Measurements from ENCODE around the gene ELOVL7.
"Not testable (repeated sequence)": the region's sequence is repeated elsewhere in the genome, so short reads cannot be mapped to it uniquely, and the experiment has no call there.

The ELOVL7 gene

DNA sequence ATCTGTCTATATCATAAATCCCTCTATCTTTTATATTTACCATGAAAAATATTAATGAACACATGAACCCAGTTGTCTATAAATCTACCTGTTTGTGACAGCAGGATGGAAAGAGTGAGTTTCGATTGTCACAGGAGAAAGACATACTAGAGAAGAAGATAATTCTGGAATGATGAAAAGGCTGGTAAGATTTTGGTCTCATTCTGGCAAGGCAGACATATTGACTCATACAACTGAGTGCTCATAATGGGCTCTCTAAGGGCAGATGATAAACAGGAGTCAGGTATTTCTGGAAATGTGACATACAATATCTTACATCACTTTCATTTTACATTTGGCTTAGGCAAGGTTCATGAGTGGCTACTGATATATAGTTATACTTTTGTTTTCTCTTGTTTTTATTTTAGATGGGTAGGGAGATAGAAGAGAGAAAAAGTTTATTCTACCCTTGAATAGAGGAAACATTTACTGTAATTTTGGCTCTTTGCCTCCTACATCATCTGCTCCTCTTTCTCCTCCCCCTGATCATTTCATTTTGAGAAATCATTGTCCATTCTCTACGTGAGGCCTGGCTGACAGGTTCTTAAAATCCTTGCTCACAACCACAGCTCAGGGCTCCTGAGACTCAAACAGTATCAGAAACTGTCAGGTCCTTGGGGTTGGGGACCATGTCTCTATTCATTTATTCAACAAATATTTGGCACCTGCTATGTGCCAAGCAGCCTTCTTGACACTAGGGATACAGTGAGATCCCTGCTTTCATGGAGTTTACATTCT lies 14.4 kb downstream of the ELOVL7 start:
- no peak for DNase-seq

DNA sequence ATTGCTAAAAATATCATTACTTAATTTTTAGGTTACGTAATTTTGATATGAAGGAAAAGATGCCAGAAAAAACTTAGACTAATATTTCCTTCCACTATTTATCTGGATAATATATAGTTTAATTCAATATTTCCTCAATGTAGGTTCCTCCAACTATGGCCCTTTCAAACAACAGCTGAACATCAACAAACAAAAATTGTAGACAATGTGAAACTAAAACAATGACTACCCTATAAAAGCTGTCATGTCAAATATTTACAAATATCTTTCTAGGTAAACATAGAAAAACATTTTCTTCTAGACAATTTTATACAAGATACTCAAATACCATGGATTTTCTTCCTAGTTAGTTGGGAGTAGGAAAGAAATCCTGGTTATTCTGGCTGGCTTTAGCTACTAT lies 16.9 kb downstream of the ELOVL7 start:
- no peak for DNase-seq

DNA sequence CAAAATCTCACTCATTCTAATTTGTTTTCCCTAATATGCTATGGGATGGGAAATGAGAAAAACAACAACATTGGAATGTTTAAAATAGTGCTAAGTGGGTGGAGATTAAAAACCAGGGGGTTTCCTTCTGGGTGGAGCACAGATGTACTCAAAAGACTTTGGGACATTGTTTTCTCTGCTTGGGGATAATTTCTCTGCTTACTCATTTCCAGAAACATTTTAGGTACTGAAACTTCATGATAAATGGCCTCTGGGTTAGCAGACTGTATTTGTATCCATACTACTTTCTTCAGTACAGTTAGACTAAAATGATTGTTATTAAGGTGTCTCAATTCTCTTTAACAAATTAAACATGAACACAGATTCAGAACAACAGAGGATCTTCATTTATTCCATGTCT lies 17.4 kb downstream of the ELOVL7 start:
- DNase-seq, result no peak

DNA sequence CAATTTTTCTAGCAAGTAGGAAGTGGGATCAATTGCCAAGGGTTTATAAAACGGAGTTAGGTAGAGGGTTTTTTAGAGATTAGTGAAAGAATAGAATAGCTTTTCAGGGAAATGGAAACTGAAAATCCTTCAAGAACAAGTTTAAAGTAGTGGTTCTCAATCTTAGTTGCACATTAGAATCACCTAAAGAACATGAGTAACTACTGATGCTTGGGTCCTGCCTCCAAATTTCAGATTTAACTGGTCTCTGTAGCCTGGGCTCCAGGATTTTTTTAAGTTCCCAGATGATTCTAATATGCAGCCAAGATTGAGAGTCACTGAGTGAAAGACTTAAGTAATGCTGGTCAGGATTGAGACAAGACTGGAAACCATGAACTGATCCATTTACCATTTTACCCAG lies 20.5 kb downstream of the ELOVL7 start:
- no peak for DNase-seq

DNA sequence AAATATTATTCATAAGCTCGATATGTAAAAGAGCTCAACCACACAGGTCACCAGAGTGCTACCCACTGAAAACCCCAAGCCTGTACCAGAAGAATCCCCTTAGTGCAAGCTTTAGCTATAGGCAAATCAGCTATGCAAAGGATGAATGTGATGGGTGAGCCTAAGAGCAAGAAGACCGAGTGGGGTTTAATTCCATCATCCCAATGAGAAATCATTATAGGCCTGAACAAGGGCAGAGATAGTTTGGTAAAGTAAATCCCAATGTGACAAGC lies 21.8 kb downstream of the ELOVL7 start:
- no peak for DNase-seq

DNA sequence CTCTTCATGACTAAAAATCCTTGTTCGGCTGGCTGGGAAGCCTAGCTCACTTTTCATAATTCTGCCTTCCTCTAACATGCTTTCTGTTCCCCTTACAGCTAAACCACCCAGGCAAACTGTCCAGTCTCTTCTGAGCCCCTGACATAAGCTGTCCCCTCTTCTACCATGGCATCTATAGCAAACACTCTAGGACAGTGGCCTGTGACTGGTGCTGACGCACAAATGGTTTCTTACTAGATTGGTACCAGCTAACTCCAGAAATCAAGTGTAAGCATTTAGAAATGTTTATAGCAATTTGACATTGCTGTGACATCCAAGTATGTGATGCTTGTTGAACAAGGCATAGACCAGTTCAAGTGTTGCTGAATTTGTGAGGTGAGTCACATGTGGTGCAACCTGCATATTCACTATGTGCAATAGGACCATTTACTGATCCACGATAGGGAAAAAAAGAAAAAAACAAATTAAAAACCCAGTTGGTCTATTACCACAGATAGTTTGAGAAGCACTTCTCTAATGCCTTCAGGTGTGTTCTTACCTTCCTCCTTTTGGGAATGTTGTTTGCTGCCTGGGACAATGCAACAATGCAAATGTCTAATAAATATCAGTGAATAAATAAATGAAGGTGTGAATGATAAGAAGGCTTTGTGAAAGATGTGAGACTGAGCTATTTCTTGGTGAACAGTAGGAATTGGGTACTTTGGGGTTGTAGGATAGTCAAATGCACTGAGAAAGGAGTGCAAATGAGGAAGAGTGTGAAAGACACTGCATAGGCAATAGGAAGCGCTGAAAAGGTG lies 22.4 kb downstream of the ELOVL7 start:
- no peak for DNase-seq

DNA sequence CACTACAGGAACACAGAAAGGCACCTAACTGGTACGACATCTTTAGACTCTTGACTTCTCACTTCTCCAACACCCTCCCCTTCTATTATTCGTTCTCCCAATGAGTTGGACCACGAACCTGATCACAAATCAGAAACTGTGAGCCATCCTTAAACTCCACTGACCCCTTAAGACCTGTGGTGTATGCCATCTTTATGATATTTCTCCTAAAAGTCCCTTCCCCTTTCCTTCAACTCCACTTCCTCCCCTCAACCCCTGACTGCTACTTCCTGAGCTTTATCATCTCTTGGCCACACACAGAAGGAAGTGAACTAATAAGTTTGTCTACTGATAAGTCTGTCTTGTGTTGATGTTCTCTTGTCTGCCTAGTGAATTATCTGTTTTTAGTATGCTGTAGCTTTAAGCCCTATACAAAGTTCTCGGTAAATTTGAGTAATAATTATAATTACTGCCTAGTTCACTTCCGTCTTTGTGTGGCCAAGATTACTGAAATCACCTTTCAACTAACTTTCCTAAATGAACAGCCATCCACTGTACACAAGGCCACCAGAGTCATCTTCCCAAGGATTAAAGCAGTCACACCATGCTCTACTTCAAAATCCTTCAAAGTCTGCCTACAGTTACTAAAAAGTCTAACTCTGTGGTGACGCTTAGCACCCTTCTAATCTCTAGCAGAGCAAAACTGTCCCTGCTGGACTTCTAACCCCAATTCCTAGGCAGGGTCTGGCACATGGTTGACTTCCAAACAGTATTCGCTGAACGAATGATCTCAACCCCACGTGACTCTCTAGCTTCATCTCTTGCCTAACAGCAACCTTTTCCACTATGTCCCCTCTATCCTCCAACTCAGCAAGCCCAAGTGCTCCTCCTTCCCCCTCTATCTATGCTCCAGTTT lies 23.2 kb downstream of the ELOVL7 start:
- DNase-seq, result no peak

DNA sequence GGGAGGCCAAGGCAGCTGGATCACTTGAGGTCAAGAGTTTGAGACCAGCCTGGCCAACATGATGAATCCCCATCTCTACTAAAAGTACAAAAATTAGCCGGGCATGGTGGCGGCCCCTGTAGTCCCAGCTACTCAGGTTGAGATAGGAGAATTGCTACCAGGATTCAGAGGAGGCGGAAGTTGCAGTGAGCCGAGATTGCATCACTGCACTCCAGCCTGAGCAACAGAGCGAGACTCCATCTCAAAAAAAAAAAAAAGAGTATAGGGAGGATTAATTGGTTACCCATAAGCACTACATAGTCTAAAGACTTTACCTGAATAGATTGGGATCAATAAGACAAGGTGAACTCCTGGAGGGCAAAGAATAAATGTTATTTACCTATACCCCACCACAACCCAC lies 27.9 kb downstream of the ELOVL7 start:
- not testable (repeated sequence) for DNase-seq

DNA sequence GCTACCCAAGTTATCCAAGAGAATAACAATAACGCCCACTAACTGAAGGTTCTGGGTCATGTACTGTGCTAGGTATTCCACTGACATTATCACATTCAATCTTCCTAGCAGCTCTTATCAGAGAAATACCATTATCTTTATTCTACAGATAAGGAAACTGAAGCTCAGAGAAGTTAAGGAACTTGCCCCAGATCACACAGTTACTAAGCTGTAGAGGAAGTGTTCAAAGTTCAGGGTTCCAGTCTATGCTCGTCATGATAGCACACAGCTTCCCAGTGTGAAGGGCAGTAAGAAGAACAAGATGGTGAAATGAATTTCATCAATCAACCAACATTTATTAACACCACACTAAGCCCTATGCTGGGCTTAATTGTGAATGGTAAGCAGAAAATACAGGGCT lies 29.6 kb downstream of the ELOVL7 start:
- no peak for DNase-seq

DNA sequence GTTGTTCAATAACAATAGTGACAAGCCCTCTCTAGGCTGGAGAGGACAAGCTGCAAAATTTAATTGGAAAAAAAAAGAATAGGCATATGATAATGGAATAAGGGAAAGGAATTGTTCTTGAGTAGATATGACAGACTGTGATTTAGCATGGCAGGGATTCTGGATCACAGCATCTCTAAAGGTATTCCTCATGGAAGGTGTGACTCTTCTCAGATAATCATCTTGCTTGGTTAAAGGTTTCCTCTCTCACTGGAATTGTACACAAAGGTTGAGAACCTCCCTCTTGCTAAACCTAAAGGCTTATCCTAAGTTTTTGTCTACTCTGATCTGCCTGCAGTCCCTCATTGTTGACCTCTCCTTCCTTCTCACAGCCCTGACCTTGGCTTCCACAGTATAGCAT lies 31.6 kb downstream of the ELOVL7 start:
- DNase-seq, result no peak

DNA sequence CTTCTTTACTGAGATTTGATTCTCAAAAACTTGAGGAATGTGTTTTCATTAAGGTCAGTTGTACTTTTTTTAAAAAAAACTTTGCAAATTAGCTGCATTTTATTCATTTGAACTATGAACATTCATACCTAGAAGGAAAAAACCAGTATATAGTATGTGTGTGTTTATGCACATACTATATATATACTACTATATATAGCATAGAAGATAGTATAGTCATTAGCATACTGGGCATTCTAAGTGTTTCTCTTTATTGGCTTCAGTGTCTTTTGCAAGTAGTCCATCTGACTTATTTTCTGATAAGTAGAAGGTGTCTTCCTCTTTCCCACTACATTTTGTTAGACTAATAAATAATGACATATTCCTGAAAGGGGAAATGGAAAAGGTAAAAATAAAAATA lies 33.0 kb downstream of the ELOVL7 start:
- DNase-seq, result no peak

DNA sequence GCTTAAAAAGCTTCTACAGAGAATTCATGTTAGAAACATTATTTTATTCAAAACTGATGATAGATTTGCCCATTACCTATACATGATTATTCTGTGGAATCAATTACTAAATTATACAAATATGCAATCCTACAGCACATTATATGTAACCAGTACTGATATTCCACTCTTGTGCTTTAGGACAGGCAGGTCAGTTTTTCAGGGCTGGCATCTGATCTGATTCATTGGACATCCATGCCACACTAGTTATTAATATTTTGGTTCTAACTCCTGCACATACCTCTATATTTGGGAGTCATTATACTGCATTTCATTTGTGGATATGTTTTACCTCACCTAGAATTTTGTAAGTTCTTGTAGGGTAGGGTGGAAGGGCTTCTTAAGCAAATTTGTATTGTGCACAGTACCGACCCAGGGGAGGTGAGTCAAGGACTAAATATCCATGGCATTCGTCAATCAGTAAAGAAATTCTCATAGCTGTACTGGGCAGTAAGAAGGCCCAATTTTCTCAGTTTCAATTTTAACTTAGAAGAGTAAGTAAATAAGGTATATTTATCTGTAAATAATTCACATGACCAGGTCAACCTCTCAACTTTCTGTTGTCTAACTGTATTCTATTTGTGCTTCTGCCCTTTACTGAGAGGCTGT lies 33.5 kb downstream of the ELOVL7 start:
- DNase-seq, result no peak

DNA sequence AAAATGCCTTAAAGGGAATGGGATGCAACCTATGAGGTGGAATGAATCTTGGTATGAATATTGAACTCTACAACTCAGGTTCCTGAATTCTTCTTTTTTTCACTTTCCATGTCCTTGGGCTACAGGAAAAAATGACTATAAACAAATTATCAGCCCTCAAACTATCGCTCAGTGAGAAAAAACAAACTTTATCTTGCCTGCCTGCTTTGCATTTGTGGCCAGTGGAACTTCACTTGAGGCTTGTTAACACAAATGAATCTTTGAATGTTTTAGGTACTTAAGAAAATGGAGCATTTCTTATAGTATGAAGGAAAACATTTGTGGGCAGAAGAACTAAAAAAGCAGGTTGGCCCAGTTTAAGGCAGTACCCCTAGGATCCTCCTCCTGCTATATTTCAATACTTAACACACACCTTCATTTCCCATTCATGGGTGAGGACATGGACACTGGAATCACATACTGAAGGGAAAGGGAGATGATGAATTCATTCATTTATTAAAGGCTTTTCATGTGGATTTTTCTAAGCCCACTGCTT lies 34.1 kb downstream of the ELOVL7 start:
- DNase-seq, result no peak

DNA sequence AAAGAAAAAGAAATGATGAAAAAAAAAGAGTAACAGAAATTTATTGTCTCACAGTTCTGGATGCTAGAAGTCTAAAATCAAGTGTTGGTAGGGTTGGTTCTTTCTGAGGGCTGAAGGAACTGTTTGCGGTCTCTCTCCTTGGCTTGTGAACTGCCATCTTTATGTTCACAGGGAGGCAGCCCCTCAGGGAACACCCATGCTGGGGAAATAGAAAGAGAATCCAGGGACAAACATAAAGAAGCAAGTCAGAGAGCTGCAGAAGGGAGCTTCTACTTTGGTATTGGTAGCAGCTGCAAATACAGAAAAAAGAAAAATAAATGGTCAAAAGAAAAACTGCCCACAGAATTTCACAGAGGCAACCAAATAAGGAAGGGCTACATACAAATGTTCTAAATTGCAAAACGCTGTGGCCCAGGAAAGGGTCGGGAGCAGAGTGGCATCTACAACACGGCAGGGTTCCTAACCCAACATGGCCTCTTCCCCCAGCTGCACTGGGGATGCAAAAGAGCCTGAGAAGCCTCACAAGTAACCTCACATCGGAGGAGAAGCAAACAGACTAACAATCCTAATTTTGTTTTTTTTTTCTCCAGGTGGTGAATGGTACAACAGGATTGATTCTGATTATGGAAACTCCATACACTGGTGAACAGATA lies 37.4 kb downstream of the ELOVL7 start:
- no peak for DNase-seq

DNA sequence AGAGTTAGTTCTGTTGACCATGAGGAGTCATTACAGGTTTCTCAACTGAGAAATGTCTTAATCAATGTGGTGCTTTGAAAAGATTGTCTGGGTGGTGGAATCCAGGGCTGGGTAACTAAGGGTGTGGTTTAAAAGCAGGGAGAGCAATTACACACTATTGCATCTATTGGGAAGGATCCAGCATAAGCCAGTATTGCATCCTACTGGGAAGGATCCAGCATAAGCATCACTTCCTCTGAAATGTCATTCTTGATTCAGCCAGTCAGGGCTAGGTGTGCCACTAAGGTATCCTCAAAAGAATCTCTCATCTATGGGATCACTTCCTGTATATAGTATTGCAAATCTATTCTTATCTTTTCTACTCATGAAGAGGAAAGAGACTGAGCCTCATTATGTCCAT lies 38.6 kb downstream of the ELOVL7 start:
- no peak for DNase-seq

DNA sequence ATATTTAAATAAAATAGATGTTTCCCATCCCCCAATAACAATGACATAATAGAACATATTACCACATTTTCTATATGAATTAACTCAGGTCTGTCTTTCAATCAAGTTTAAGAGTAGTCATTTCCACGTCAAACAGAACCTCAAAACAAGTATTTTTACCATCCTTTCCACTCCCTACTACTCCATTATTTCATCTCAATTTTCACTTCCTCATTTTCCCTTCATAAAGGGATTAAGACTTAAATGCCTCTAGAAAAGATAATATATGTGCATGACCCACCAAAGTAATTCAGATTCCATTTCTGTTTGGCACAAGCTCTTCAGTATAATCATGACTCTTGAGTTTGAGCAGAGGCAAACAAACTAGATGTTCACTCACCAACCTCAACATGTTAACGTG lies 40.4 kb downstream of the ELOVL7 start:
- no peak for DNase-seq

DNA sequence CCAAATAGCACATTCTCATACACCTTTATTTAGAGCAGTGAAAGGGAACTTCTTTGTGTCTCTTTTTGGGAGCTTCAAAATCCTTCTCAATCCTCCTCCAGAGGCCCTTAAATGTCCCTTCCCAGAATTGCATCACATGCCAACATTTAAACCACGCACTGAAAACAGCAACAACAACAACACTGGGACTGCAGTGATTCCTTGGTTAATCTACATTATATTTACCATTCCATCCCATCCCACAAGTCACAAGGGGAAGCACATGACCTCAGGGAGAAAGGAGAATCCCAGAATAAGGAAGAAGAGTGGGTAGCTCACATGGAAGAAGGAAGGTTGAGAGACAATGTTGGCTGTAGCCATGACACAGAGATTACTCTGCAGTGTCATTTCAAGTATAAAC lies 41.1 kb downstream of the ELOVL7 start:
- DNase-seq, result no peak

DNA sequence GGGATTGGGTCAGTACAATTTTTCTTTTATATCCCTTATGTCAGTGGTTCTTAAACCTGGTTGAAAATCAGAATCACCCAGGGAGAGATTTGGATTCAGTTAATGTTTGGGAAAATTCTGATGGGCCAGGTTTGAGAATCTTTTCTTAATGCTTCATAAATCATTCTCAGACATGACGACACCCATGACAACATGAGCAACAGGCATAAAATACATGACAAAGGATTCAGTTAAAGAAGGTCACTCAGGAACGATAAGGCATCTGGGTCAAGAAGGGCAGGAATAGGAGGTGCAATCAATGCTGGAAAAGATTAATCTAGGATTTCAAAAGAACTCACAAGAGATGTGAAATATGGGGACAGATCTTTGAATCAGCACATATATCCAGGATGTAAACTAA lies 41.8 kb downstream of the ELOVL7 start:
- no peak for DNase-seq

DNA sequence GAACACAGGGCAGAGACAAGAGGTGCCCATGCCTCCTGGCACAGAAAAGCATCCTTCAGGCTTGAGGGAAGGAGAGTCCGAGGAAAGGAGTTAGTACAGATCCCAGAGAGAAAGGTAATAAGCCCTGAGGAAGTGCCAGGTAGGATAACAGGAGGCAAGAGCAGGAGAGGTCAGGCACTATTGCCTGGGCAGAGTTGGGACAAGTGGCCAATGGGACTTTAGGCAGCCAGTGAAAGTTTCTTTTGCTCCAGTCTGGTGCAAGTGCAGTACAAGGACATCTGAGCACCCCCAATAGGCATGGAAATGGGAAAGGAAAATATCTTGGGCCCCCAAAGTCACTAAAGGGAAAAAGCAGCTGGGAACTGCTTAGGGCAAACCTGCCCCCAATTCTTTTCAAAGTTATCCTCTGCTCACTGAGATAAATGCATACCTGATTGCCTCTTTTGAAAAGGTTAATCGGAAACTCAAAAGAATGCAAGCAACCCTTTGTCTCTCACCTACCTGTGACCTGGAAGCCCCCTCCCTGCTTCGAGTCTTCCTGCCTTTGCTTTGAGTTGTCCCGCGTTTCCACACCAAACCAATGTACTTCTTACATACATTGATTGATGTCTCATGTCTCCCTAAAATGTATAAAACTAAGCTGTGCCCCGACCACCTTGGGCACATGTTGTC lies 46.5 kb downstream of the ELOVL7 start:
- no peak for DNase-seq

DNA sequence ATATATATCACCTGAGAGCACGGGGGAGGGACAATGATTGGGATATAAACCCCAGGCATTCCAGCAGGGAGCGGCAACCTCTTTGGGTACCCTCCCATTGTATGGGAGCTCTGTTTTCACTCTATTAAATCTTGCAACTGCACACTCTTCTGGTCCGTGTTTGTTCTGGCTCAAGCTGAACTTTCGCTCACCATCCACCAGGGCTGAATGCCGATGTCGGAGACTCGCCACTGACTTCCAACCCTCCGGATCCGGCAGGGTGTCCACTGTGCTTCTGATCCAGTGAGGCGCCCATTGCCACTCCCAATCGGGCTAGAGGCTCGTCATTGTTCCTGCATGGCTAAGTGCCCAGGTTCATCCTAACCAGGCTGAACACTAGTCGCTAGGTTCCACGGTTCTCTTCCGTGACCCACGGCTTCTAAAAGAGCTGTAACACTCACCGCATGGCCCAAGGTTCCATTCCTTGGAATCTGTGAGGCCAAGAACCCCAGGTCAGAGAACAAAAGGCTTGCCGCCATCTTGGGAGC lies 48.6 kb downstream of the ELOVL7 start:
- not testable (repeated sequence) for DNase-seq

DNA sequence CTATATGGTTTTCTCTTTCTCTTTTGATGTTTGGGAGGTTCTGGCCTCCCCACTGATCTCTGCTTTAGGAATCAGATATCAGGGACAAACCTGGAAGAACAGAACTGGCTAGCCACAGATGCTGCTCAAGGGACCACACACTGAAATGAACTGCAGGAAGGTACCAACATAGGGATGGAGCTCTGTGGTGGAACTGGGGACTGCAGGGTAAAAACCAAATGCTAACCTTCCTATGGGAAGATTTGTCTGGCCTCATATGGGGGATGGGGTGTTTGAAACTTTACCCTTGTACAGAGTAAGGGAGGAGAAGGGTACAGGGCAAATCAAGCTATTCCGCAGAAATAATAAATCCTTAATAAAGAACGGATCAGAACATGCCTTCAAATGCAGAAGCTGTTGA lies 49.4 kb downstream of the ELOVL7 start:
- no peak for DNase-seq
